NB4 (cell line): ENCODE results near the gene FUOM.

Experiments
- DNase-seq: peaks from one replicate; pipeline ENCODE4 v3.0.0; 2010; ENCODE audit warnings: low read depth
- H3K4me3 ChIP-seq: one replicate; pipeline ENCODE4 v1.5.1; 2011; ENCODE audit warnings: mild to moderate bottlenecking, low read depth, low read length, moderate library complexity
- MYC ChIP-seq: IDR thresholded peaks from 2 replicates; pipeline ENCODE4 v1.6.1; 2011; ENCODE audit warnings: low read depth, low read length
- POLR2A ChIP-seq: IDR thresholded peaks from 2 replicates; pipeline ENCODE4 v1.6.1; 2011; ENCODE audit warnings: mild to moderate bottlenecking; ENCODE audit not compliant: insufficient read length; ENCODE audit errors: extremely low read depth
- TF ChIP-seq, protein P1 (sequence below): IDR thresholded peaks from one replicate; pipeline ENCODE4 v1.5.1; 2012; ENCODE audit warnings: low read depth, low read length
- TF ChIP-seq, protein P2 (sequence below): IDR thresholded peaks from 2 replicates; pipeline ENCODE4 v1.6.1; 2011; ENCODE audit warnings: low read depth, low read length

FUOM gene

DNA sequence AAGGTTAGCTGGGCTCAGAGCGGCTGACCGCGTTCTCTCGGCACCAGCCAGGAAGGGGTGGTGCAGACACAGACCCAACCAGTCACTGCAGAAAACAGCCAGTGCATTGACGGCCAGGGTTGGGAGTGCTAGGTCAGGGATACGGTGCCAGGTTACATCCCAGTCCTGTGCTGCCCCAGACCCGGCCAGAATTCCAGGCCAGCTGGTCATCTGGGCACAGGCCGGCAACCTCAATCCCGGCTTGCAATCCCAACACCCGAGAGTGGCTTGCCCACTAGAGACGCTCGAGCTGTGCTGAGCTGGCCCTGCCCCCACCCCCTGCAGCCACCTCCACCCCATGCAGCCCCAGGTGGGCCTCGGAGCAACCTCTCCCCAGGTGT lies 6.9 kb downstream of the FUOM start:
- no peak overlapping the region for H3K4me3 ChIP-seq
- no peak for DNase-seq
- peak; percentile 26 for TF ChIP-seq POLR2A
- TF ChIP-seq, protein P1, sequence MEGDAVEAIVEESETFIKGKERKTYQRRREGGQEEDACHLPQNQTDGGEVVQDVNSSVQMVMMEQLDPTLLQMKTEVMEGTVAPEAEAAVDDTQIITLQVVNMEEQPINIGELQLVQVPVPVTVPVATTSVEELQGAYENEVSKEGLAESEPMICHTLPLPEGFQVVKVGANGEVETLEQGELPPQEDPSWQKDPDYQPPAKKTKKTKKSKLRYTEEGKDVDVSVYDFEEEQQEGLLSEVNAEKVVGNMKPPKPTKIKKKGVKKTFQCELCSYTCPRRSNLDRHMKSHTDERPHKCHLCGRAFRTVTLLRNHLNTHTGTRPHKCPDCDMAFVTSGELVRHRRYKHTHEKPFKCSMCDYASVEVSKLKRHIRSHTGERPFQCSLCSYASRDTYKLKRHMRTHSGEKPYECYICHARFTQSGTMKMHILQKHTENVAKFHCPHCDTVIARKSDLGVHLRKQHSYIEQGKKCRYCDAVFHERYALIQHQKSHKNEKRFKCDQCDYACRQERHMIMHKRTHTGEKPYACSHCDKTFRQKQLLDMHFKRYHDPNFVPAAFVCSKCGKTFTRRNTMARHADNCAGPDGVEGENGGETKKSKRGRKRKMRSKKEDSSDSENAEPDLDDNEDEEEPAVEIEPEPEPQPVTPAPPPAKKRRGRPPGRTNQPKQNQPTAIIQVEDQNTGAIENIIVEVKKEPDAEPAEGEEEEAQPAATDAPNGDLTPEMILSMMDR = no peak
- no peak for TF ChIP-seq MYC
- TF ChIP-seq, protein P2, sequence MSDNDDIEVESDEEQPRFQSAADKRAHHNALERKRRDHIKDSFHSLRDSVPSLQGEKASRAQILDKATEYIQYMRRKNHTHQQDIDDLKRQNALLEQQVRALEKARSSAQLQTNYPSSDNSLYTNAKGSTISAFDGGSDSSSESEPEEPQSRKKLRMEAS = no peak

DNA sequence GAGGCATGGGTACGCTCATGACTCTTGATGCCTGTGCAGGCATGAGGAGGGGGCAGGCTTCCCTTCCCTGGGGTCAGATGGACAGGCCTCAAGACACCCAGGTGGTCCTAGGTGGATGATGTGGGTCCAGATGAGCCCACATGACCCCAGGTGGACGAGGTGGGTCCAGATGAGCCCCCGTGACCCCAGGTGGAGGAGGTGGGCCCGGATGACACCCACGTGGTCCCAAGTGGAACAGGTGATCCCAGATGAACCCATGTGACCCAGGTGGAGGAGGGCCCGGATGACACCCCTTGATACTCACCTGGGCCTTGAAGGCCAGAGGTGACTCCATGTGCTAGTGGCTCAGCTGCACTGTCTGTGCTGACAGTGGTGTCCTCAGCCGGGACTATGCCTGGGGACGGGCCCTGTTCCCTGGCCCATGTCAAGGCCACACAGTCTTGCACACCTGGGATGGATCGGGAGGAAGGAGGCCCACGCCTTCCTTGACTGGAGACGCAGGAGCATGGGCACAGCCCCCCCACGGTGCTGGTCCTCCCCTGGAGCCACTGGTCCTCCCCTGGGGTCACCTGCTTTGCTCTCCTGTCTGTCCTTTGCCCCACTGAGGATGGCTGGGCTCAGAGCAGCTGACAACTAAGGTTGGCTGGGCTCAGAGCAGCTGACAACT lies 7.4 kb downstream of the FUOM start:
- DNase-seq = no peak
- TF ChIP-seq POLR2A = no peak
- TF ChIP-seq MYC = no peak
- TF ChIP-seq, protein P2 = no peak
- TF ChIP-seq, protein P1 = no peak
- H3K4me3 ChIP-seq = no peak overlapping the region

DNA sequence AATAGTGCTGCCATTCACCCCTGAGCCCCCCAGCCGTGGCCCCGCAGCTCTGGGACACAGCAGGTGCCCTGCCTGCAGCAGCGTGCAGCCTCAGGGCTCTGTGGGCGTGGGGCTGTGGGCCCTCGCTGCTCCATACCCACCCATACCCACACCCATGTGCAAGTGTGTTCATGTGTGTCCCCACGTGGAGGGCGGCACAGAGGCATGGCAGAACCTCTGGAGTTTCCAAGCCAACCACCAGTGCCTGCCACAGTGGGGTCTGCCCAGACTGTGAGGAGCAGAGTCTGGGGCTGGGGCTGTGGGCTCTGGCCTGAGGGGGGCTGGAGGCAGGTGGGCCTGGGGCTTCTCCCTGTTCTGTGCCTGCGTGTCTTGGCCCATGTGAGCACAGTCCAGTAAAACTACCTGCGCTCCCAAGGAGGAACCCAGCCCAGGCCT lies 8.2 kb downstream of the FUOM start:
- DNase-seq = no peak
- H3K4me3 ChIP-seq = no peak overlapping the region
- TF ChIP-seq MYC = no peak
- TF ChIP-seq, protein P2 = no peak
- TF ChIP-seq, protein P1 = no peak
- TF ChIP-seq POLR2A = no peak

DNA sequence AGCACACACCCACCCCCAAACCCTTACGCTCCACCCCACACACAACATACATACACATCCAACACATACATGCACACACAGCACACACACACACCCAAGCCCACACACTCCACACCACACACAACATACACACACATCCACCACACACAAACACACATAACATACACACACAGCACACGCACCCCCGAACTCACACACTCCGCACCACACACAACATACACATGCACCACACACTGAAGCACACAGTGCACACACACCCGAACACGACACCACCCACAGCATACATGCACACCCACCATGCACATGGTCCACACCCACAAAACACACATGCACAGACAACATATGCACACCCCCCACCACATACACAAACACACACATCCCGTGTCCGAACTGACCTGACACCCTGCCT lies 8.7 kb downstream of the FUOM start:
- no peak overlapping the region for H3K4me3 ChIP-seq
- DNase-seq = no peak
- TF ChIP-seq POLR2A (no peak), MYC (no peak)
- TF ChIP-seq, protein P1 = no peak
- TF ChIP-seq, protein P2 = no peak

DNA sequence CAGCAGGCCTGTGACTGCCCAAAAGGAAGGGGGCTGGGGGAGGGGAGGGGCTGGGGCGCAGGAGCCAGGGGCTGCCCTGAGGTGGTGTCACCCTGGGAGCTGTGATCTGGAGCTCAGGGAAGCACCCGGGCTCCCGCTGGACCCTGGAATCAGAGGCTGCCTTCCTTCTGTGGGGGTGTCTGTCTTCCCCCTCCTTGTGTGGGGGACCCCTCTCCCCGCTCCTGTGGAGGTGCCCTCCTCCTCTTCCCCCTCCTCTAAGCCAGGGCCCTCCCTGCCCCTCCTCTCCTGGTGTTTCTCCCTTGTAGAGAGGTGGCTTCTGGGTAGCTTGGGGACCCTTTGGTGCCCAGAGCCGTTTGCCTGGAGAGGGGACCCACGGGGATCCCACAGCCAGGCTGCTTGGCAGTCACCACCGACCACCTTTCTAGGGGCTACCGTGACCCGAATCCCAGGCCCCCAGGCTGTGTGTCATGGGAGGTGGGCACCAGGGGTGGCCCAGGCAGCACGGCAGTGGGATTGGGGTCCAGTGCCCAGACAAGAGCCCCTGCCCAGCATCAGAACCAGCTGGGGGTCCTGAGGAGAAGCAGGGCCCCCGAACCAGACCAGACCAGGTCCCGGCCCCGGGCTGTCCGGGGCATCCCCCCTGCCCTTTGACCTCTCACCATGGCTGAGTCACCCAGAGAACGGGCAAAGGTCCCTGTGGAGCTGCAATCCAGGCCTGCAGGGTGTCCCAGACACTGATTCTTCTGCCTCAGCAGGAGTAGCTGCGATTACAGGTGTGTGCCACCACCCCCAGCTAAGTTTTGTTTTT lies 9.9 kb downstream of the FUOM start:
- no peak for TF ChIP-seq MYC
- TF ChIP-seq, protein P1 = no peak
- TF ChIP-seq POLR2A = no peak
- TF ChIP-seq, protein P2 = no peak
- no peak overlapping the region for H3K4me3 ChIP-seq
- no peak for DNase-seq
